Measurements from ENCODE around the gene NSUN5.
"Not testable (repeated sequence)": the region's sequence is repeated elsewhere in the genome, so short reads cannot be mapped to it uniquely, and the experiment has no call there.

The NSUN5 gene

GRCh38 chr7:73324081-73324845, 15.6 kb upstream of the NSUN5 start:
- peak; percentile 88 for DNase-seq

DNA sequence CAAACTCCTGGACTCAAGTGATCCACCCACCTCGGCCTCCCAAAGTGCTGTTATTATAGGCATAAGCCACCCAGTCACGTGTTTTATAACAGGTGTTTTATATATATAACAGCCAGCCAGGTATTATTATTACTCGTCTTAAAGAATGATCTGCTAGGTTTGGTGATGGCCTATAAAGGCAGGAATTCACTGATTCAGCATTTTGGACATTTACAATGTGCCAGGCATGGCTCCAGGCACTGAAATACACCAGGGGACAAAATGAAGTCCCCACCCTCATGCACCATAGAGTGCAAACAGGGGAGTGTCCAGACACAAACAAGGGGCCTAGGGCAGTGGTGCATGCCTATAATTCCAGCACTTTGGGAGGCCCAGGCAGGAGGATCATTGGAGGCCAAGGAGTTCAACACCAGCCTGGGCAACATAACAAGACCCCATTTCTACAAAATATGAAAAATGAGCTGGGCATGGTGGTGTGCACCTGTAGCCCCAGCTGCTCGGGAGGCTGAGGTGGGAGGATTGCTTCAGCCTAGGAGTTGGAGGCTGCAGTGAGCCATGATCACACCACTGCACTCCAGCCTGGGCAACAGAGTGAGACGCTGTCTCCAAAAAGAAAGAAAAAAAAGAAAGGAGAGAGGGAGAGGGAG, 14.9 kb upstream of the NSUN5 start:
- DNase-seq, result not testable (repeated sequence)

- DNase-seq, result not testable (repeated sequence)
Observed at GRCh38 chr7:73320009-73320408, 11.4 kb upstream of the NSUN5 start.

GRCh38 chr7:73319541-73319940, 10.9 kb upstream of the NSUN5 start:
- DNase-seq, result peak; percentile 33

DNA sequence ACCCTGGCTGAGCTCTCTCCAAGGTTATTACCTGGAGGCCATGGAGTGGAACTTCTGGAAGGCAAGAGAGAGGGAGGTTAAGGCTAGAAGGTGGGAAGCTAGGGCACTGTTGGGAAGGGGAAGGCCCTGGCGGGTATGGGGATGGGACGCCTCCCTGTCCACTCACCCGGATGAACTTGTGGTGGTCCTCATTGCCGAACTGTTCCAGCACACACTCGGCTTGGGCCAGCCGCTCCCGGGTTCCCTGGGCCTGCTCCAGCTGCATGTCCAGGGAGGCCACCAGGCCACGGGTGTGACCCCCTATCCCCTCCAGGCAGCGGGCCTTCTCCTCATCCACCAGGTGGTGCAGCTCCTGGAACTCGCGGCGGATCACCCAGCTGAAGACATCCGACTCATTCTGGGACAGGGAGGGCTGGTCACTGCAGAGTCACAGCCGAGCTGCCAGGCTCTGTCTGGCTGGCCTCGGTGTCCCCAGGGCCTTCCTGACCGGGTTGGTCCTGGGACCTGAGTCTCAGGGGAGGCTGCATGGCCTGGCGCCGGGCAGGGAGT, 10.1 kb upstream of the NSUN5 start:
- DNase-seq, result not testable (repeated sequence)

DNA sequence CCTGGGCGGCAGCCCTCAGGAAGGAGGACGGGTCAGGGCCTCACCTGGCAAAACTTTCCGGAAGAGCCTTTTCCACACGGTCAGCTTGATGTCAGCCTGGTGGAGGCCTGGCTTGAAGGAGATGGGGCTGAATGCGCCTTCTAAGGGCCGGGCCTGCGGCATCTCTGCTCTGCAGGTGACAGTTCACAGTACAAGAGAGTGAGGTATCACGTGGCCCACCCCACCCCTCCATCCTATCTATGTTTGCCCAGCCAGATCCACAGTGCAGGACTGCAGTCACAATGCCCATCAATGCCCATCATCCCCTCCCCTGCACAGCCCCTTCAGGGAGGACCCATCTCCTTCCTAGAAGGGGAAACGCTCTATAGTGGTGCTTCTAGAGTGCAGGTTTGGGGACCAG, 7.9 kb upstream of the NSUN5 start:
- no peak for DNase-seq

GRCh38 chr7:73314271-73314670, 5.6 kb upstream of the NSUN5 start:
- DNase-seq, result no peak

- DNase-seq, result no peak
Observed at GRCh38 chr7:73313521-73313906, 4.9 kb upstream of the NSUN5 start.

DNA sequence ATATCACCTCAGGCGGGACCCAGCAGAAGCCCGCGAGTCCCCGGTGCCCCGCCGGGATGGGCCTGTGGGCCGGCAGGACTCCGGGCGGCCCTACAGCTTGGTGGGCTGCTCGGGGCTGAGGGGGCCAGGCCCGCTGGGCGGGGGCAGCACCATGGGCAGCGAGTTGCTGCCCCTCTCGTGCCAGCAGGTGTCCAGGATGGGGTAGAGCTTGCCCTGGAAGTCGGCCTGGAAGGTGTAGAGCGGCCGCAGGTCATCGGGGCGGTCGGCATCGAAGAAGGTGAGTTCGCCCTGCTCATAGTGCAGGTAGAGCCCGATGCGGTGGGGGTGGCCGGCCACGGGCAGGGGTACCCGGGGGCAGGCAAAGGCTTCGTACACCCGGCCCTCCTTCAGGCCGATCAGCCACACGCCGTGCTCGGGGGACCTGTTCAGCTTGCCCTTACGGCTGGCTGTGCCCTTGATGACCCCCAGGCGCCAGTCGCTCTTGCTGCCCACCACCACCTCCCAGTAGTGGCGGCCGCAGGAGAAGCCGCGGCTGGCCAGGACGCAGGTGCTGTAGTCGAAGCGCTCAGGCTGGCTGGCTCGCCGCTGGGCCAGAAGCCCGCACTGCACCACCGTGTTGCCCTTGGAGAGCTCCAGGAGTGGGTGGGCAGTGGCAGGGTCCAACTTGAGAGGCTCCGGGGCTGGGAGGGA, 4.3 kb upstream of the NSUN5 start:
- no peak for DNase-seq

DNA sequence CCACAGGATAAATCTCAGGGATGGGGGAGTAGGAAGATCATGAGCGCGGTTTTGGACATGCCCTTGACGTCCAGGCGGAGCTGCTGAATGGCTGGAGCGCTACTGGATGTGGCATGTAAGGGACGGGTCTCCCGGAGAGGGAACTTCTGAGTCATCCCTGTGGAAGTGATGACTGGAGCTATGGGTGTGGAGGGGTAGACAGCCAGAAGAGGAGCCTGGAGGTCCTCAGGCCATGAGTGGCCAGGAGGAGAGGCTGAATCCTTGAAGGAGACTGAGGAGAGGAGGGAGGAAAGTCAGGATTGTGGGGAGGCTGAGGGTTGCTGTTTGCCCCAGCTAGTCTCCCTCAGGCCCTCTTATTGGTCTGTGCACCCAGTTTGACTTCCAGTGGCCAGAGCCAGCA, 2.8 kb upstream of the NSUN5 start:
- DNase-seq, result not testable (repeated sequence)

- DNase-seq, result peak; percentile 69
Observed at GRCh38 chr7:73308074-73308664, 457 bp downstream of the NSUN5 start.

GRCh38 chr7:73307436-73307835, 1.2 kb downstream of the NSUN5 start:
- DNase-seq, result no peak

DNA sequence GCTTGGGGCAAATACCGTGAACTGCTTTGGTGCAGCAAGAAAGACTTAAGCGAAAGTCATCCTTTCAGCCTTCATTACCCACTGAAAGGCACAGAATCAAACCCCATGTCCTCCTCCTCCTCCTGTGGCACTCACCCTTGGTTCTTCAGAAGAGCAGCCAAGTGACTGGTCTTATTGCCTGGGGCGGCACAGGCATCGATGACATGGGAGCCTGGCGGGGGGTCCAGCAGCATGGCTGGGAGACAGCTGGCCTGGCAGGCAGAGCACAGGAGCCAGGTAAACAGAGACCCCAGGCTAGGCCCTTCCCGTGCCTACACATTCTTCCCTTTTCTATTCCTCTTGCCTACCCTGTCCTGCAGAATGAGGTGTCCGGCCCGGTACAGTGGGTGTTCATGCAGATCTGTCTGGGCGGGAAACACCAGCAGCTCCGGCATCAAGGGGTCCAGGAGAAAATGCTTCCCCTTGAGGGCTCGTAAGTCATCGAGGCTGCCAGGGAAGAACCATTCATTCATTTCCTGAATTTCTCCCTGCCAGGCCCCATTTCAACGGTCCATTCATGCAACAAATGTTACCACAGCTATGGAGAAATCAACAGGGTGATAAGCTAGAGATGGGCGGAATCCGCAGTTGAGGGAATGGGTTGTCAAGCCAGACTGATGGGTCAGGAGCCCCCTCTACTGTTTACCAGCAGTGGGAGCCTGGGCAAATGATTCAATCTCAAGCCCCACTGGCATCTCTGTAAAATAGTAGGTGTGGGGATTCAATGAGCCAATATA, 3.8 kb downstream of the NSUN5 start:
- not testable (repeated sequence) for DNase-seq

DNA sequence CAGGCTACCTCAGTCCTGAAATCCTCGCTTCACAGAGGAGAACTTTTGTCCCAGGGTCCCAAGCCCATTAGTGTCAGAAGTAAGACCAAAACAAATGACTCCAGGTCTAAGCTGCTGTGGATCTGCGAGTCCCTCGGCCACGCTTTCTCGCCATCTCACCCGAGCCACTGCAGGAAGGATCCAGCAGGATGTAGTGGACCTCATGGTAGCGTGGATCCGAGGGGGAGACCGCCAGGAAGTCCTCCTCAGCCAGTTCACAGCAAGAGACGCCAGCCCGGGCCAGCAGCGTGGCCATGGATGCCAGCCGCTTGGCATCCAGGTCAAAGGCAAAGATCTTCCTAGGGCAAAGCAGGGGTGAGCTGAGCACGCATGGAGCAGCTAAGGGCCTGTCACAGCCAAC, 4.6 kb downstream of the NSUN5 start:
- no peak for DNase-seq

DNA sequence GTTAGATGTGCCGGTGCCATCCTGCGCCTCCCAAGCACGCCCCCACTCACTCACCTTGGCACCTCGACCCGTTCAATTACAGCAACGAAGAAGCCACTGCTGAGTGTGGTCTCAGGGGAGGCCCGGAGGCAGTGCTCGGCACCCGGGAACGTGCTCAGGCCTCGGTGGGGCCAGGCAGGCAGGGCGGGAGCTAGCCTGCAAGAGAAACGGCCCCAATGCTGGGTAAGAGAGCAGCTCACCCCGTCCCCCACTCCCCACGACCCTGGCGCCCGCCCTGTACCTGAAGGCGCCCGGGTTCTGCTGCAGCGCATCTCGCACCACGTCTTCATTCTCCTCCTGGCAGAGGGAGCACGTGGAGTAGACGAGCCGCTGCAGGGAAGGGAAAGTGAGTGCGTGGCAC, 5.1 kb downstream of the NSUN5 start:
- no peak for DNase-seq

GRCh38 chr7:73302846-73303245, 5.8 kb downstream of the NSUN5 start:
- DNase-seq, result not testable (repeated sequence)

GRCh38 chr7:73301108-73301507, 7.5 kb downstream of the NSUN5 start:
- not testable (repeated sequence) for DNase-seq

- not testable (repeated sequence) for DNase-seq
Observed at GRCh38 chr7:73299812-73300211, 8.8 kb downstream of the NSUN5 start.

- not testable (repeated sequence) for DNase-seq
Observed at GRCh38 chr7:73297706-73298105, 10.9 kb downstream of the NSUN5 start.

DNA sequence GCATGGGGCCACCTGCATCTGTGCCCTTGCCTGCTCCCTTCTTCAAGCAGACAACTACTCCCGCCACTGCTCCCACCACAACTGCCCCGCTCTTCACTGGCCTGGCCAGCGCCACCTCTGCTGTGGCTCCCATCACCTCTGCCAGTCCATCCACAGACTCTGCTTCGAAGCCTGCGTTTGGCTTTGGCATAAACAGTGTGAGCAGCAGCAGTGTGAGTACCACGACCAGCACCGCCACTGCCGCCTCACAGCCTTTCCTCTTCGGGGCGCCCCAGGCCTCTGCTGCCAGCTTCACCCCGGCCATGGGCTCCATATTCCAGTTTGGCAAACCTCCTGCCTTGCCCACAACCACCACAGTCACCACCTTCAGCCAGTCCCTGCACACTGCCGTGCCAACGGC, 11.4 kb downstream of the NSUN5 start:
- not testable (repeated sequence) for DNase-seq

- DNase-seq, result not testable (repeated sequence)
Observed at GRCh38 chr7:73277210-73277609, 31.4 kb downstream of the NSUN5 start.

- not testable (repeated sequence) for DNase-seq
Observed at GRCh38 chr7:73267813-73268212, 40.8 kb downstream of the NSUN5 start.

All from RPMI8226 (cell line).